Ovary (tissue), 3 donors: ENCODE results near the gene OSBPL8.

Source experiments
- EP300 ChIP-seq: sonication (generic); formaldehyde crosslinking; IDR thresholded peaks from one replicate; pipeline ENCODE4 v1.6.1; 2017; ENCODE audit warnings: antibody characterized with exemption
- POLR2A ChIP-seq: fragments of 450-650 bp; IDR thresholded peaks from one replicate; pipeline ENCODE4 v1.6.1; 2017; ENCODE audit warnings: antibody characterized with exemption, mild to moderate bottlenecking, moderate library complexity
- TF ChIP-seq, protein P1 (sequence below), 3 donors: fragments of 450-650 bp in 2 of 3; fragments of 200-600 bp in 1 of 3; IDR thresholded peaks; one replicate each; pipeline versions ENCODE4 v1.5.1 to v1.8.0; 2016 to 2022; ENCODE audit warnings: antibody characterized with exemption in 3 of 3, mild to moderate bottlenecking in 1 of 3
- donor health status: DM: no; HTN: no; CAD: no.

DNA sequence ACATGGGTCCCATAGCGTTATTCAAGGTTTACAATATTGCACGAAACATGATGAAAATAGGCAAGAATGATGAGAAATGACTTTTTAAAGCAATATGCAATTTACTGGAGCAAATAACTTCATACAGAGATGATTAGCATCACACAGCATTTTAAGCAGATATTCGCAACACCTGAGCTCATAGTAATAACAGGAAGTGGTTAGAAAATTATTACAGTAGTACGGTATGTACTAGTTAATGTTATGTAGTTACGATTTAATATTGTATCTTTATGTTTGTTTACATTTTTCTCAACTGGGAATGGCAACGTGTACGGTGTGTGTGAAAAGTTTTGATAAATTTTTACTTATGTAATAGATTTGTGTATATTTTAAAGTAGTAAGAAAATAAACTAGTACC lies 102.6 kb downstream of the OSBPL8 start:
- TF ChIP-seq POLR2A, result no peak
- TF ChIP-seq, protein P1, sequence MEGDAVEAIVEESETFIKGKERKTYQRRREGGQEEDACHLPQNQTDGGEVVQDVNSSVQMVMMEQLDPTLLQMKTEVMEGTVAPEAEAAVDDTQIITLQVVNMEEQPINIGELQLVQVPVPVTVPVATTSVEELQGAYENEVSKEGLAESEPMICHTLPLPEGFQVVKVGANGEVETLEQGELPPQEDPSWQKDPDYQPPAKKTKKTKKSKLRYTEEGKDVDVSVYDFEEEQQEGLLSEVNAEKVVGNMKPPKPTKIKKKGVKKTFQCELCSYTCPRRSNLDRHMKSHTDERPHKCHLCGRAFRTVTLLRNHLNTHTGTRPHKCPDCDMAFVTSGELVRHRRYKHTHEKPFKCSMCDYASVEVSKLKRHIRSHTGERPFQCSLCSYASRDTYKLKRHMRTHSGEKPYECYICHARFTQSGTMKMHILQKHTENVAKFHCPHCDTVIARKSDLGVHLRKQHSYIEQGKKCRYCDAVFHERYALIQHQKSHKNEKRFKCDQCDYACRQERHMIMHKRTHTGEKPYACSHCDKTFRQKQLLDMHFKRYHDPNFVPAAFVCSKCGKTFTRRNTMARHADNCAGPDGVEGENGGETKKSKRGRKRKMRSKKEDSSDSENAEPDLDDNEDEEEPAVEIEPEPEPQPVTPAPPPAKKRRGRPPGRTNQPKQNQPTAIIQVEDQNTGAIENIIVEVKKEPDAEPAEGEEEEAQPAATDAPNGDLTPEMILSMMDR (IDR thresholded peaks at IDR 0.05), result no peak
- TF ChIP-seq EP300, result no peak
